Measurements from ENCODE around the gene CALR.
A peak's percentile ranks its signal among the peaks of the same experiment; 100 is the strongest.

Gene CALR

DNA sequence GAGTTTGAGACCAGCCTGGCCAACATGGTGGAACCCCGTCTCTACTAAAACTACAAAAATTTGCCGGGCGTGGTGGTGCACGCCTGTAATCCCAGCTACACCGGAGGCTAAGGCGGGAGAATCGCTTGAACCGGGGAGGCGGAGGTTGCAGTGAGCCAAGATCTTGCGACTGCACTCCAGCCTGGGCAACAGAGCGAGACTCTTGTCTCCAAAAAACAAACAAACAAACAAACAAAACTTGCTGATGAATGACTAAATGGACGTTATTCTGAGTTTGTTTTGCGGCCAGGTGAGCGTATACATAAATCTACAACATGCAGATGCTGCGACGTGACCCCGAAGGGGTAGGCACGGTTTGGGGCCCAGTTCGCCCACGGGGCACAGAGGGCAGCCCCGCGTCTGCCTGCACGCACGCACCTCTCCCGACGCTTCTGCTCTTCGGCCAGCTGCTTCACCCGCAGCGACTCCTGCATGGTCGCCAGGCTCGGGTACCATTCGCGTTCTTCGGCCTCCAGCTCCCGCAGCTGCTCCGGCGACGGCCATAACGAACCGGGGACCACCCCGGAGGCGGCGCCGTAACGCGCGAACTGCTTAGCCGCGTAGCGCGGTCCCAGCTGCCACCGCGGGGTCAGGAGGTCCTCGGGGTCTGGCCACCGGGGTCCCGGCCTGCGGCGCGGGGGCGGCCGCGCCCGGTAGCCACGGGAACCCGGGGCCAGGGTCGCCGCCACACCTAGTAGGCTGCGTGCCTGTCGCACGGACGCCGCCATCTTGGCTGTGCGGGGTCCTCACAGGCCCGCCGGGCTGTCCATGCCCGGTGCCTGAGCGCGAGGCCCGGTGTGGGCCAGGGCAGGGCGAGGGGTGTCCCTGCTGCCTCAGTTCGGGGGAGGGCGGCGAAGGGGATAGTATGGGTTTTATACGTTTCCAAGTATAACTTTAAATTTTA is 18.3 kb downstream of the CALR start, which contains the start of gene GADD45GIP1 (continued):
- TF ChIP-seq, protein P1, sequence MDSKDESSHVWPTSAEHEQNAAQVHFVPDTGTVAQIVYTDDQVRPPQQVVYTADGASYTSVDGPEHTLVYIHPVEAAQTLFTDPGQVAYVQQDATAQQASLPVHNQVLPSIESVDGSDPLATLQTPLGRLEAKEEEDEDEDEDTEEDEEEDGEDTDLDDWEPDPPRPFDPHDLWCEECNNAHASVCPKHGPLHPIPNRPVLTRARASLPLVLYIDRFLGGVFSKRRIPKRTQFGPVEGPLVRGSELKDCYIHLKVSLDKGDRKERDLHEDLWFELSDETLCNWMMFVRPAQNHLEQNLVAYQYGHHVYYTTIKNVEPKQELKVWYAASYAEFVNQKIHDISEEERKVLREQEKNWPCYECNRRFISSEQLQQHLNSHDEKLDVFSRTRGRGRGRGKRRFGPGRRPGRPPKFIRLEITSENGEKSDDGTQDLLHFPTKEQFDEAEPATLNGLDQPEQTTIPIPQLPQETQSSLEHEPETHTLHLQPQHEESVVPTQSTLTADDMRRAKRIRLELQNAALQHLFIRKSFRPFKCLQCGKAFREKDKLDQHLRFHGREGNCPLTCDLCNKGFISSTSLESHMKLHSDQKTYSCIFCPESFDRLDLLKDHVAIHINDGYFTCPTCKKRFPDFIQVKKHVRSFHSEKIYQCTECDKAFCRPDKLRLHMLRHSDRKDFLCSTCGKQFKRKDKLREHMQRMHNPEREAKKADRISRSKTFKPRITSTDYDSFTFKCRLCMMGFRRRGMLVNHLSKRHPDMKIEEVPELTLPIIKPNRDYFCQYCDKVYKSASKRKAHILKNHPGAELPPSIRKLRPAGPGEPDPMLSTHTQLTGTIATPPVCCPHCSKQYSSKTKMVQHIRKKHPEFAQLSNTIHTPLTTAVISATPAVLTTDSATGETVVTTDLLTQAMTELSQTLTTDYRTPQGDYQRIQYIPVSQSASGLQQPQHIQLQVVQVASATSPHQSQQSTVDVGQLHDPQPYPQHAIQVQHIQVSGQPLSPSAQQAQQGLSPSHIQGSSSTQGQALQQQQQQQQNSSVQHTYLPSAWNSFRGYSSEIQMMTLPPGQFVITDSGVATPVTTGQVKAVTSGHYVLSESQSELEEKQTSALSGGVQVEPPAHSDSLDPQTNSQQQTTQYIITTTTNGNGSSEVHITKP (tag by site-specific recombination; IDR thresholded peaks at IDR 0.05) = peak; percentile 80
- TF ChIP-seq ZSCAN23 (tag by site-specific recombination; IDR thresholded peaks at IDR 0.05) = no peak
- peak; percentile 97 for TF ChIP-seq YY1 (tag by site-specific recombination; IDR thresholded peaks at IDR 0.05)
- TF ChIP-seq, protein P2, sequence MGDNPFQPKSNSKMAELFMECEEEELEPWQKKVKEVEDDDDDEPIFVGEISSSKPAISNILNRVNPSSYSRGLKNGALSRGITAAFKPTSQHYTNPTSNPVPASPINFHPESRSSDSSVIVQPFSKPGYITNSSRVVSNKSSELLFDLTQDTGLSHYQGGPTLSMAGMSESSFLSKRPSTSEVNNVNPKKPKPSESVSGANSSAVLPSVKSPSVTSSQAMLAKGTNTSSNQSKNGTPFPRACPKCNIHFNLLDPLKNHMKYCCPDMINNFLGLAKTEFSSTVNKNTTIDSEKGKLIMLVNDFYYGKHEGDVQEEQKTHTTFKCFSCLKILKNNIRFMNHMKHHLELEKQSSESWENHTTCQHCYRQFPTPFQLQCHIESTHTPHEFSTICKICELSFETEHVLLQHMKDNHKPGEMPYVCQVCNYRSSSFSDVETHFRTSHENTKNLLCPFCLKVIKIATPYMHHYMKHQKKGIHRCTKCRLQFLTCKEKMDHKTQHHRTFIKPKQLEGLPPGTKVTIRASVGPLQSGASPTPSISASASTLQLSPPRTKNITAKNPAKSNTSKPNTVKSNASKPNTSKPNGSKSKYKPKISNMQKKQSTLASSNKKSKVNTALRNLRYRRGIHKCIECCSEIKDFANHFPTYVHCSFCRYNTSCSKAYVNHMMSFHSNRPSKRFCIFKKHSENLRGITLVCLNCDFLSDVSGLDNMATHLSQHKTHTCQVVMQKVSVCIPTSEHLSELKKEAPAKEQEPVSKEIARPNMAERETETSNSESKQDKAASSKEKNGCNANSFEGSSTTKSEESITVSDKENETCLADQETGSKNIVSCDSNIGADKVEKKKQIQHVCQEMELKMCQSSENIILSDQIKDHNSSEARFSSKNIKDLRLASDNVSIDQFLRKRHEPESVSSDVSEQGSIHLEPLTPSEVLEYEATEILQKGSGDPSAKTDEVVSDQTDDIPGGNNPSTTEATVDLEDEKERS (tag by site-specific recombination; IDR thresholded peaks at IDR 0.05) = no peak
- TF ChIP-seq ZSCAN16 (tag by site-specific recombination; IDR thresholded peaks at IDR 0.05) = no peak
- 0 out of 2 replicates have a peak, but pooled peaks have one; percentile 15 for TF ChIP-seq GLIS2 (tag by site-specific recombination; IDR thresholded peaks at IDR 0.05)
- no peak for TF ChIP-seq KLF9 (tag by site-specific recombination; IDR thresholded peaks at IDR 0.05; ENCODE audit: low read depth)
- no peak for TF ChIP-seq IKZF3 (tag by site-specific recombination; IDR thresholded peaks at IDR 0.05)
- no peak; the same call in 1 of the 2 replicates for TF ChIP-seq SP7 (tag by site-specific recombination; IDR thresholded peaks at IDR 0.05)
- TF ChIP-seq, protein P3, sequence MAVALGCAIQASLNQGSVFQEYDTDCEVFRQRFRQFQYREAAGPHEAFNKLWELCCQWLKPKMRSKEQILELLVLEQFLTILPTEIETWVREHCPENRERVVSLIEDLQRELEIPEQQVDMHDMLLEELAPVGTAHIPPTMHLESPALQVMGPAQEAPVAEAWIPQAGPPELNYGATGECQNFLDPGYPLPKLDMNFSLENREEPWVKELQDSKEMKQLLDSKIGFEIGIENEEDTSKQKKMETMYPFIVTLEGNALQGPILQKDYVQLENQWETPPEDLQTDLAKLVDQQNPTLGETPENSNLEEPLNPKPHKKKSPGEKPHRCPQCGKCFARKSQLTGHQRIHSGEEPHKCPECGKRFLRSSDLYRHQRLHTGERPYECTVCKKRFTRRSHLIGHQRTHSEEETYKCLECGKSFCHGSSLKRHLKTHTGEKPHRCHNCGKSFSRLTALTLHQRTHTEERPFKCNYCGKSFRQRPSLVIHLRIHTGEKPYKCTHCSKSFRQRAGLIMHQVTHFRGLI (tag by site-specific recombination; IDR thresholded peaks at IDR 0.05) = no peak
- TF ChIP-seq ZNF837 (tag by site-specific recombination; IDR thresholded peaks at IDR 0.05) = no peak
- TF ChIP-seq ZNF501 (tag by site-specific recombination; IDR thresholded peaks at IDR 0.05) = 0 out of 2 replicates have a peak, but pooled peaks have one; percentile 25
- no peak for TF ChIP-seq ZNF624 (tag by site-specific recombination; IDR thresholded peaks at IDR 0.05)
- peak; percentile 41; the same call in 1 of the 2 replicates for TF ChIP-seq KLF8 (tag by site-specific recombination; IDR thresholded peaks at IDR 0.05)
- TF ChIP-seq ZNF175 (tag by site-specific recombination; IDR thresholded peaks at IDR 0.05) = no peak
- TF ChIP-seq ZNF660 (tag by site-specific recombination; IDR thresholded peaks at IDR 0.05) = peak; percentile 75
- peak; percentile 72 for TF ChIP-seq ZBTB17 (tag by site-specific recombination; IDR thresholded peaks at IDR 0.05)
- TF ChIP-seq ZNF792 (tag by site-specific recombination; IDR thresholded peaks at IDR 0.05) = no peak
- TF ChIP-seq ZNF521 (tag by site-specific recombination; IDR thresholded peaks at IDR 0.05) = no peak
- no peak for TF ChIP-seq WT1 (tag by site-specific recombination; IDR thresholded peaks at IDR 0.05)
- TF ChIP-seq ZNF544 (tag by site-specific recombination; IDR thresholded peaks at IDR 0.05) = no peak
- no peak for TF ChIP-seq ZNF341 (tag by site-specific recombination; IDR thresholded peaks at IDR 0.05; ENCODE audit: low read depth)
- TF ChIP-seq ZNF394 (tag by site-specific recombination; IDR thresholded peaks at IDR 0.05; ENCODE audit: borderline replicate concordance) = peak; percentile 31; the same call in 1 of the 2 replicates
- TF ChIP-seq ZNF24 (tag by site-specific recombination; IDR thresholded peaks at IDR 0.05) = no peak
- no peak for TF ChIP-seq ZIC2 (tag by site-specific recombination; IDR thresholded peaks at IDR 0.05)
- no peak for TF ChIP-seq ZNF776 (tag by site-specific recombination; IDR thresholded peaks at IDR 0.05; ENCODE audit: borderline replicate concordance)
- TF ChIP-seq SETDB1 (IDR thresholded peaks at IDR 0.05; ENCODE audit: insufficient read length, low read length) = no peak
- TF ChIP-seq ZNF132 (tag by site-specific recombination; IDR thresholded peaks at IDR 0.05; ENCODE audit: borderline replicate concordance) = no peak
- no peak for TF ChIP-seq OVOL3 (tag by site-specific recombination; IDR thresholded peaks at IDR 0.05)
- no peak for TF ChIP-seq SP2 (tag by site-specific recombination; IDR thresholded peaks at IDR 0.05)
- no peak for TF ChIP-seq ZNF529 (tag by site-specific recombination; IDR thresholded peaks at IDR 0.05; ENCODE audit: insufficient replicate concordance)
- TF ChIP-seq MZF1 (tag by site-specific recombination; IDR thresholded peaks at IDR 0.05; ENCODE audit: borderline replicate concordance) = no peak
